ENCODE measurements around the gene MYH10.
"Not testable (repeated sequence)": the region's sequence is repeated elsewhere in the genome, so short reads cannot be mapped to it uniquely, and the experiment has no call there.

MYH10 gene

GRCh38 chr17:8542599-8543502 lies 87.7 kb downstream of the MYH10 start:
- DNase-seq, result peak; percentile 65 to 80

GRCh38 chr17:8539976-8540375 lies 90.5 kb downstream of the MYH10 start:
- DNase-seq; H3K4me3 ChIP-seq; H3K27ac ChIP-seq; H3K9me3 ChIP-seq; H3K27me3 ChIP-seq; intact Hi-C loops (cut with DNase I; ENCODE audit: low total_unique reads): not testable (repeated sequence)
- Histone ChIP-seq H3K4me1 (peaks cover 0 to 11% (median 1%) of the 10 kb centered on the region in 4 donors), H3K36me3 (peaks cover 66 to 76% (median 69%) of the 10 kb centered on the region in 3 donors)

More at GRCh38 chr17:8542599-8543502, 87.7 kb downstream of the MYH10 start:
- Histone ChIP-seq H3K27me3 (no peaks in the 10 kb centered on the region), H3K27ac (peak overlapping the region; percentile 20 to 52), H3K9me3 (no peaks in the 10 kb centered on the region), H3K4me3 (no peak overlapping the region), H3K36me3 (peaks cover 73 to 90% (median 77%) of the 10 kb centered on the region in 3 donors), H3K4me1 (peaks cover 0 to 11% (median 1%) of the 10 kb centered on the region in 4 donors)
- intact Hi-C loops (cut with DNase I; ENCODE audit: low total_unique reads), result no loop called here
- TF ChIP-seq CTCF (IDR thresholded peaks at IDR 0.05), result no peak

- Histone ChIP-seq H3K27ac (peak overlapping the region; percentile 3 to 24), H3K27me3 (no peaks in the 10 kb centered on the region), H3K4me1 (peaks cover 0 to 20% (median 4%) of the 10 kb centered on the region in 4 donors), H3K9me3 (no peaks in the 10 kb centered on the region), H3K4me3 (no peak overlapping the region), H3K36me3 (peaks cover 73 to 83% (median 74%) of the 10 kb centered on the region in 3 donors)
- no peak for TF ChIP-seq CTCF (IDR thresholded peaks at IDR 0.05)
- no peak for DNase-seq
- intact Hi-C loops (cut with DNase I; ENCODE audit: low total_unique reads), result no loop called here
Observed at GRCh38 chr17:8537734-8538133, 92.8 kb downstream of the MYH10 start.

- DNase-seq, result no peak
- no peaks in the 10 kb centered on the region for H3K27me3 ChIP-seq
- no peaks in the 10 kb centered on the region for H3K9me3 ChIP-seq
- intact Hi-C loops (cut with DNase I; ENCODE audit: low total_unique reads), result no loop called here
- H3K27ac ChIP-seq, result peak overlapping the region; percentile 42 to 43
- no peak overlapping the region for H3K4me3 ChIP-seq
- peaks cover 0 to 39% (median 9%) of the 10 kb centered on the region in 4 donors for H3K4me1 ChIP-seq
- TF ChIP-seq CTCF (IDR thresholded peaks at IDR 0.05), result no peak
- H3K36me3 ChIP-seq, result peaks cover 61 to 69% (median 62%) of the 10 kb centered on the region in 3 donors
Observed at GRCh38 chr17:8534498-8535188, 95.9 kb downstream of the MYH10 start.

GRCh38 chr17:8532021-8532420 lies 98.5 kb downstream of the MYH10 start:
- Histone ChIP-seq H3K9me3 (no peaks in the 10 kb centered on the region), H3K4me1 (peaks cover 0 to 47% (median 9%) of the 10 kb centered on the region in 4 donors), H3K4me3 (no peak overlapping the region), H3K27ac (peak overlapping the region; percentile 43 to 52), H3K36me3 (peaks cover 70 to 75% (median 71%) of the 10 kb centered on the region in 3 donors), H3K27me3 (no peaks in the 10 kb centered on the region)
- intact Hi-C loops (cut with DNase I; ENCODE audit: low total_unique reads), result no loop called here
- no peak for DNase-seq
- no peak for TF ChIP-seq CTCF (IDR thresholded peaks at IDR 0.05)

GRCh38 chr17:8522577-8522976 lies 107.9 kb downstream of the MYH10 start:
- Histone ChIP-seq H3K36me3 (peaks cover 61 to 70% (median 64%) of the 10 kb centered on the region in 3 donors), H3K9me3 (no peaks in the 10 kb centered on the region), H3K27ac (peak overlapping the region; percentile 34 to 41), H3K4me3 (no peak overlapping the region), H3K27me3 (no peaks in the 10 kb centered on the region), H3K4me1 (peaks cover 0 to 48% (median 0%) of the 10 kb centered on the region in 4 donors)
- no peak for DNase-seq
- intact Hi-C loops (cut with DNase I; ENCODE audit: low total_unique reads), result no loop called here
- TF ChIP-seq CTCF (IDR thresholded peaks at IDR 0.05), result no peak

Measured in tibial artery (tissue), 4 donors.